ENCODE results near the gene KIF19. TPM values are rescaled to one million over a fixed set of nuclear protein-coding genes. Genes with fewer than 3 reads are reported as not detected.

The KIF19 gene
- total RNA-seq, 1 donor from 2014 or later, result not detected

GRCh38 chr17:74393346-74393942 lies 67.4 kb downstream of the KIF19 start:
- no peak overlapping the region for H3K4me3 ChIP-seq (ENCODE audit: low read depth, low read length)
- H3K27me3 ChIP-seq (ENCODE audit: control insufficient read depth, insufficient read depth, low read length), result peaks cover 10% of the 10 kb centered on the region
- no peak for DNase-seq (ENCODE audit: low read depth)
- no peak for TF ChIP-seq CTCF (IDR thresholded peaks at IDR 0.05; ENCODE audit: insufficient read depth, low read length, poor library complexity, severe bottlenecking)
- no peaks in the 10 kb centered on the region for H3K36me3 ChIP-seq (ENCODE audit: control insufficient read depth, insufficient read depth, low read length)

GRCh38 chr17:74394275-74394950 lies 68.4 kb downstream of the KIF19 start:
- Histone ChIP-seq H3K36me3 (ENCODE audit: control insufficient read depth, insufficient read depth, low read length) (no peaks in the 10 kb centered on the region), H3K27me3 (ENCODE audit: control insufficient read depth, insufficient read depth, low read length) (peaks cover 7% of the 10 kb centered on the region), H3K4me3 (ENCODE audit: low read depth, low read length) (no peak overlapping the region)
- no peak for DNase-seq (ENCODE audit: low read depth)
- no peak for TF ChIP-seq CTCF (IDR thresholded peaks at IDR 0.05; ENCODE audit: insufficient read depth, low read length, poor library complexity, severe bottlenecking)

- DNase-seq (ENCODE audit: low read depth), result no peak
These were observed 69.0 kb downstream of the KIF19 start for GRCh38 chr17:74394977-74395376.

GRCh38 chr17:74396567-74396966 lies 70.5 kb downstream of the KIF19 start:
- no peaks in the 10 kb centered on the region for H3K36me3 ChIP-seq (ENCODE audit: control insufficient read depth, insufficient read depth, low read length)
- H3K27me3 ChIP-seq (ENCODE audit: control insufficient read depth, insufficient read depth, low read length), result peaks cover 5% of the 10 kb centered on the region
- H3K4me3 ChIP-seq (ENCODE audit: low read depth, low read length), result no peak overlapping the region
- DNase-seq (ENCODE audit: low read depth), result no peak
- no peak for TF ChIP-seq CTCF (IDR thresholded peaks at IDR 0.05; ENCODE audit: insufficient read depth, low read length, poor library complexity, severe bottlenecking)

More at GRCh38 chr17:74394977-74395376, 69.0 kb downstream of the KIF19 start:
- Histone ChIP-seq H3K4me3 (ENCODE audit: low read depth, low read length) (no peak overlapping the region), H3K27me3 (ENCODE audit: control insufficient read depth, insufficient read depth, low read length) (peaks cover 7% of the 10 kb centered on the region), H3K36me3 (ENCODE audit: control insufficient read depth, insufficient read depth, low read length) (no peaks in the 10 kb centered on the region)
- no peak for TF ChIP-seq CTCF (IDR thresholded peaks at IDR 0.05; ENCODE audit: insufficient read depth, low read length, poor library complexity, severe bottlenecking)

GRCh38 chr17:74402048-74402447 lies 76.0 kb downstream of the KIF19 start:
- H3K36me3 ChIP-seq (ENCODE audit: control insufficient read depth, insufficient read depth, low read length), result no peaks in the 10 kb centered on the region
- TF ChIP-seq CTCF (IDR thresholded peaks at IDR 0.05; ENCODE audit: insufficient read depth, low read length, poor library complexity, severe bottlenecking), result no peak
- H3K27me3 ChIP-seq (ENCODE audit: control insufficient read depth, insufficient read depth, low read length), result peaks cover 9% of the 10 kb centered on the region
- no peak for DNase-seq (ENCODE audit: low read depth)
- no peak overlapping the region for H3K4me3 ChIP-seq (ENCODE audit: low read depth, low read length)

Measured in kidney epithelial cell (primary cell).